GM21390 (cell line): Measurements from ENCODE around the gene PDIA5.
A peak's percentile ranks its signal among the peaks of the same experiment; 100 is the strongest.
"Not testable (repeated sequence)": the region's sequence is repeated elsewhere in the genome, so short reads cannot be mapped to it uniquely, and the experiment has no call there.

ENCODE experiments used
- ATAC-seq: cut with Tn5 transposase; IDR thresholded peaks from one replicate; pipeline ENCODE4 v1.9.1; 2021; ENCODE audit not compliant: unreplicated experiment

Gene PDIA5

GRCh38 chr3:123143669-123144411 is 77.0 kb downstream of the PDIA5 start:
- no peak for ATAC-seq

GRCh38 chr3:123147754-123148535 is 81.1 kb downstream of the PDIA5 start:
- no peak for ATAC-seq

GRCh38 chr3:123148772-123149171 is 81.9 kb downstream of the PDIA5 start:
- no peak for ATAC-seq

- ATAC-seq: no peak
Measured at GRCh38 chr3:123149525-123149924, 82.7 kb downstream of the PDIA5 start.

- no peak for ATAC-seq
Measured at GRCh38 chr3:123150449-123151215, 83.8 kb downstream of the PDIA5 start.

DNA sequence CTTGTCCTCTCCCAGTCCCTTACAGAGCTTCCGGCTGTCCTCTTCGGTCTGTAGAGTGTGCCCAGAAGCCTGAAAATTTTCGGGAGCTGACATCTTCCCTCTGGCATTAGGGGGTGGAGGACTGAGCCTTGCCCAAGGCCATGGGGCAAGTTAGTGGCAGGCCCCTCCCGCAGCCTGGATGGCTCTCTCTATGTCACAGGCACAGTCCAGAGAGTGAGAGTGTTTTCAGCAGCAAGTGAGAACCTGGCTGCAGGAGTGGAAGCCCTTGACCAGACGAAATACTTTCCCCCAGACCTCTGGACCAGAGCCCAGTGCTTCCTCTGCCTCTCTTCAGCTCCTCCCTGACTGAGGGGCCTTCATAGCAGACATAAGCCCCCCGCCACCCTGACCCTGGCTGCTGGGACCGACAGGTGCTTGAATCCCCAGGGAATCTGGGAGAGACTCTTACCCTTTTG is 84.5 kb downstream of the PDIA5 start:
- no peak for ATAC-seq

GRCh38 chr3:123151853-123152420 is 85.1 kb downstream of the PDIA5 start:
- not testable (repeated sequence) for ATAC-seq

DNA sequence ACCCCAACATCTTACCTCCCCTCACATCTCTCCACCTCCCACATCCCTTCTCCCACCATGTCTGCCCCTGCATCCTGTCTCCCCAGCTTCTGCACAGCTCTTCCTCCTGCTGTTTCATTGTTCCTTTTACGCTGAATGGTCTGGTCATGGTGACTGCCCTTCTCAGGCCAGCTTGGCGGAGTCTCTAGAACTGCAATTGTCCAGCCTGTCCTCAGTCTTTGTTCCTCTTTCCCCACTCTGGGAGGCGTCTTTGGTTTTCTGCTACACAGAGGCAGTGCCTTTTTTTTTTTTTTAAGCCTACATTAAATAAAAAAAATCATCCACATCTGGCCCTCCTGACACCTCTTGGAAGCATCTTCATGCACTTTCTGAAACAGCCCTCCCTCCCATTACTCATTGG is 85.9 kb downstream of the PDIA5 start:
- ATAC-seq: no peak

DNA sequence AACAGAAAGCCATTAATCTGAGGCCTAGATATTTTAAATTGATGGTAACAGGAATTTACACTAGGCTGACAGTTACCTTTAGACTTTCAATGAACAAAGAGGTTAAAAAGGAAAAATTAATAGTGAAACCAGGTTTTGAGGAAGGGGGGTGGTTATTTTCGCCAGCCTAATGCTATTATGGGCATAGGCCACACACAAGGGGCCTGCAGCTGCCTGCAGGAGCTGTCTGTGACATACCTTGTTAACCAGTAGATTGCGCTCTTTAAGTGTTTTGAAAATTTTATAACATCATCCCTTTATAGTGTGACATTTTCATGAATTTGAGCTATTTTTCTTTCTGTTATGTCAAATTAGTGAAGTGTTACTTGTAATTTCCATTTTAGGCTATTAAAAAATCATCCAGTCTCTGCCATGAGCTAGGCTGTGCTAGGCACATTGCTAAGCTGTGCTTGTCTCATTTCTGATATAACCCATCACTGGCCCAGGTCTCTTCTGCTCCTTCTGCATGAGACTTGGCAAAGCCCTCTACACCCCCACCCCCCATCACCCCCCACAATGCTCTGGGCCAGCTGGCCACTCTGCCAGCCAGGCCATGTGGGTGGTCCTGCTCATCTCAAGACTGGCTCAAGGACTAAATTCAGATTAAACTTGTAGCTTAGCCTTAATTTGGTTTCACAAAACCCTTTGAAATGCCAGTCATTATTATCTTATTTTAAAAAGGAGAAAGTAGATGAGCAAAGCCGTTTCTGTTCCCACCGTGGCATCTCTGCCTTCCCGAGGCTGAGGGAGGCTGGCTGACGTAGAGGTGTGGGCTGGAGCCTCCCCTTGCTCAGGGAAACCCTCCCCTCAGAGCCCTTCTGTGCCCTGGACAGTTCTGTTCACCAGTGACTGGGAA is 86.5 kb downstream of the PDIA5 start:
- ATAC-seq: peak; percentile 69

GRCh38 chr3:123154020-123154985 is 87.5 kb downstream of the PDIA5 start:
- no peak for ATAC-seq

GRCh38 chr3:123155471-123156011 is 88.7 kb downstream of the PDIA5 start:
- ATAC-seq: no peak

DNA sequence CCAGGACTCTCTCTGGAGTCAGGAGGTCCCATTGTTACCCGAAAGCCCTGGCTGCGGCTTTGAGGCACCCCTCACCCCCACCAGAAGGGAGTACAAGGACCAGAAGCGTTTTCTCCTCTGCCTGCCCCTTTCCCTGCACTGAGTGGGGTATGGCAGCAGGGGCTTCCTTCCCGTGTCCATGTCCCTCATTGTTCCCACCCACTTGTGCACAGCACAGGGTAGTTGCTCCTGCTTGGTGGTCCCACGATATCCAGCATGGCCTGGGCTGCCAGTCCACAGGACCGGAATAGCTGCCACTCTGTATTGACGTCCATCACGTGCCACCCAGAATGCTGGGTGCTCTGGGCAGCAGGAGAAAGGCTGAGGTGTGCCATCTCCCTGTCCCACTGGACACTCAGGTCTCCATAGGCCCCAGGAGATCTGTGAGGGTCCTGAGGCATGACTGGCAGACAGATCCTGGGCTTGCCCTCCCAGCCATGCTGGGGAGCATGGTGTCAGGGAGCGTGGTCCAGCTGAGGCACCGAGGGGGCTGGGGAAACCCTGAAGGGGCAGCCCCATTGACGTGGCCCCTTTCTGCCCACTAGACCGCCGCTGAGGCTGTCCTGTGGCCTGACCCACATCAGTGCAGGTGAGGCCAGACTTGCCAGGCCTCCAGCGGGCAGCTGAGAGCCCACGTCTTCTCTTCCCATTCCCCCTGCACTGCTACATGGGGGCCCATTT is 89.6 kb downstream of the PDIA5 start:
- no peak for ATAC-seq

DNA sequence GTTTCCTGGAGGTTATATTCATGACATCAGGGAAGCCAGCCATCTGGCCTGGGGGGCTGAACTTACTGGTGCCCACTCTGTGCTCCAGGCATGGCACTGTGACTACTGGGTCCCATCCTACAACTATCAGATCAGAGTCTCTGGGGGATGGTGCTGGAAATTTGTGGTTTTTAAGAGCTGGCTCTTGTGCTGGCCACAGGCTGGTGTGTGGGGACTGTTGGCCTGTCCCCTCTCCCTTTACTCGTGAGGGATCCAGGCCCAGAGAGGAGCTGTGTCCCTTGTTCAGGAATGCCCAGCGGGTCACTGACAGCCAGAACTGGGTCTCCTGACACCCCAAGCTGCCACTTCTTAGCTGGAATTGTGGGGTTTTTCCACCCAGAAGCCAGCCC is 90.4 kb downstream of the PDIA5 start:
- ATAC-seq: no peak

DNA sequence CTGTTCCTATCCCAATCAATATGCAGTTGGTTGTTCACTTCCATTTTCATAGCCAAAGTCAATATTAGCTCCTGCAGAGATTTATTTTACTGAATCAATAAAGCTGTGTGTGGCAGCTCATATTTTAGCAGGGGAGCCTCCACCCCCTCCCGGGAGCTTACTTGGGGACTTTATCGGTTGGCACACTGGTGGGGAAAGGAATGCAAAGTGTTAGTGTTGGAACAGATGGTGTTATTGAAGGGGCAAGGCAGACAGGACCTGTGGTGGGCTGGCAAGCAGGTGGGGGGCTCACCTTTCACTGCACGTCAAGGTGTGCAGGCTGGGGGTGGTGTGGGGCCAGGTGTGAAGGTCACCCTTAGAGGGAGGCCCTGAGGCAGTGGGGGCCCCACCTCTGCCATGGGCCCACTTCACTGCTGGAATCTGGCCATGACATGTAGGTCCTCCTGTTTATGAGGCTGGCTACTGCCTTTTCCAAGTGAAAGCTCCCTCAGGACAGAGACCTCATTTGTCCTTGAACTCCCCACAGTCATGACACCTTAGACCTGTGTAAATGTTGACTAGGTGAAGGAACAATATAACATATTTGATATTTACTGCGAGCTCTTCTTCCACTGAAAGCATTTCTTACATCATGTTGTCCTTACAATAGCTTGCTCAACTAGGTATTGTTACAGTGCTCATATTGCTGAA is 90.9 kb downstream of the PDIA5 start:
- ATAC-seq: no peak

- ATAC-seq: no peak
Measured at GRCh38 chr3:123158330-123158729, 91.5 kb downstream of the PDIA5 start.

GRCh38 chr3:123158899-123159390 is 92.1 kb downstream of the PDIA5 start:
- no peak for ATAC-seq

DNA sequence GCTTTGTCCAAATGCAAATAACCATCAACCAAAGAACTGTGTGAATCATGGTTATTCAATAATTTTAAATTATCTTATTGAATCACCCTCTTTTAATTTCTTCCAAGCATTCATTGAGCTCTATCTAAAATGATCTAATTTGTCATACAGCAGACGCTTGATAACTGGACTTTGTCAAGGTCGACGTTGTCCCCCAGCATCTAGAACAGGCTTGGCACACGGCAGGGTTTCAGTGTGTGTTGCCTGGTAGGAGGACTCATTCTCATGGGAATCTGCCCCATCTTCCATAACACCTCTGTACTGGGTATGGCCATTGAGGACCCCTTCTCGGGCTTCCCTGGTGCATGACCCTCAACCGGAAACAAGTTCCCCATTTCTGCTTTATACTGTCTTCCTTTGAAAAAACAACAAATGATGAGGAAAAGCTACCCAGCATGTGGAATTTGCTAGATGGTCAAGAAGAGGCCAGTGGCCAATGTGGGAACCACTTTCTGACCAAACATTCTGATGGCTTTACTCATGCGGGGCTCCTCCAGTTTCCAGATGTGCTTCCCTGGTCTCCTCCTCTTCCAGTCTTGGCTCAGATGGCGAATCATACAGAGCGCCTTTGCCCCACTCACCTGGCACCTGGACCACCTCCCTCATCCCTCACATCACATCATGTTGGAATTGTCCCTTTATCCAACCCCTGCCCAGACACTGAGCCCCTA is 93.3 kb downstream of the PDIA5 start:
- no peak for ATAC-seq
